ENCODE measurements around the gene CDKL5. TPM values are rescaled to one million over a fixed set of nuclear protein-coding genes. Genes with fewer than 3 reads are reported as not detected.

Gene CDKL5
- total and polyA plus RNA-seq, 12 donors, result 1.1 to 12.6 (median 10.0) TPM

Other genes starting within 250 kb of the CDKL5 start
- under 1 TPM in 1 of 10 donors, not detected in 9; 0.08 TPM for gene BEND2, start 204.7 kb upstream of the CDKL5 start, total RNA-seq
- gene BEND2, start 204.7 kb upstream of the CDKL5 start, polyA plus RNA-seq, result under 1 TPM in 1 of 2 donors, not detected in 1; 0.10 TPM
- gene SCML2, start 70.9 kb upstream of the CDKL5 start, total RNA-seq, result 1 to 10 TPM in 1 of 10 donors, under 1 TPM in 9; 0.62 to 1.6 (median 0.88) TPM
- 1 to 10 TPM; 1.6 TPM for gene SCML2, start 70.9 kb upstream of the CDKL5 start, polyA plus RNA-seq
- not detected for gene RS1, start 246.5 kb downstream of the CDKL5 start, total RNA-seq
- not detected for gene RS1, start 246.5 kb downstream of the CDKL5 start, polyA plus RNA-seq

All from heart right ventricle (tissue), 12 donors.